Esophagus (tissue), 2 donors: Measurements from ENCODE around the gene LGALS9C. TPM values are rescaled to one million over a fixed set of nuclear protein-coding genes. Genes with fewer than 3 reads are reported as not detected.
"Not testable (repeated sequence)": the region's sequence is repeated elsewhere in the genome, so short reads cannot be mapped to it uniquely, and the experiment has no call there.

ENCODE experiments used
- H3K27ac ChIP-seq, 2 donors: one replicate each; pipeline ENCODE4 v1.5.1; 2013; ENCODE audit warnings: low read depth in 2 of 2, mild to moderate bottlenecking in 2 of 2, inconsistent platforms in 1 of 2, low read length in 1 of 2, moderate library complexity in 1 of 2
- H3K27me3 ChIP-seq, 2 donors: one replicate each; pipeline ENCODE4 v1.6.1; 2013; ENCODE audit warnings: low read length in 2 of 2, control low read depth in 1 of 2, mild to moderate bottlenecking in 1 of 2; ENCODE audit not compliant: insufficient read depth in 2 of 2, control insufficient read depth in 1 of 2
- H3K36me3 ChIP-seq, 2 donors: one replicate each; pipeline ENCODE4 v1.6.1; 2013; ENCODE audit warnings: low read length in 1 of 2; ENCODE audit not compliant: control insufficient read depth in 2 of 2, insufficient read depth in 2 of 2
- H3K4me1 ChIP-seq, 2 donors: one replicate each; pipeline ENCODE4 v1.6.1; 2013; ENCODE audit warnings: low read length in 1 of 2; ENCODE audit not compliant: control insufficient read depth in 2 of 2, insufficient read depth in 2 of 2
- H3K4me3 ChIP-seq, 2 donors: one replicate each; pipeline ENCODE4 v1.5.1; 2013; ENCODE audit warnings: low read length in 2 of 2, mild to moderate bottlenecking in 2 of 2, low read depth in 1 of 2, moderate library complexity in 1 of 2
- H3K9me3 ChIP-seq, 2 donors: one replicate each; pipeline ENCODE4 v1.6.1; 2013; ENCODE audit warnings: mild to moderate bottlenecking in 2 of 2, low read depth in 1 of 2, low read length in 1 of 2, moderate library complexity in 1 of 2; ENCODE audit not compliant: control insufficient read depth in 2 of 2, insufficient read depth in 1 of 2
- WGBS, 2 donors: extraction: QIAGEN DNeasy Blood & Tissue Kit; methylation state at CpG; one replicate each; pipeline ENCODE4 v1.1.7; 2013; 5-methylcytosine and 5-hydroxymethylcytosine counted together
- polyA plus RNA-seq, 2 donors: library from polyadenylated mRNA; stranded (reverse); fragments of 200-250 nt; gene quantifications; one replicate each; pipeline ENCODE4 v1.2.3, GENCODE V29; 2013
- donor health status: healthy with polysubstance abuse.
- donor health status: Bipolar disorder and iron deficiency.

LGALS9C gene
- polyA plus RNA-seq, 2 donors, result 13.4 to 28.2 TPM

GRCh38 chr17:18494250-18494768, 17.7 kb downstream of the LGALS9C start:
- H3K27me3 ChIP-seq, H3K4me1 ChIP-seq, H3K27ac ChIP-seq, H3K4me3 ChIP-seq, H3K9me3 ChIP-seq, H3K36me3 ChIP-seq: not testable (repeated sequence)
- 71% methylated on average over 7 to 10 of the region's 13 CpGs for WGBS, 2 donors

- H3K27me3 ChIP-seq, H3K9me3 ChIP-seq, H3K4me1 ChIP-seq, H3K4me3 ChIP-seq, H3K27ac ChIP-seq, H3K36me3 ChIP-seq: not testable (repeated sequence)
- WGBS, 2 donors, result 57 to 59% methylated on average over 4 to 6 of the region's 6 CpGs
These were observed 20.5 kb downstream of the LGALS9C start for GRCh38 chr17:18497044-18497443.

- not testable (repeated sequence) for H3K4me3 ChIP-seq, H3K27me3 ChIP-seq, H3K4me1 ChIP-seq, H3K9me3 ChIP-seq, H3K36me3 ChIP-seq, H3K27ac ChIP-seq
- 64 to 77% methylated on average over 2 of the region's 6 CpGs for WGBS, 2 donors
These were observed 22.5 kb downstream of the LGALS9C start for GRCh38 chr17:18499100-18499499.

- not testable (repeated sequence) for H3K27me3 ChIP-seq, H3K4me1 ChIP-seq, H3K4me3 ChIP-seq, H3K9me3 ChIP-seq, H3K36me3 ChIP-seq, H3K27ac ChIP-seq
- 90% methylated on average over 13 to 15 of the region's 15 CpGs for WGBS, 2 donors
These were observed 23.2 kb downstream of the LGALS9C start for GRCh38 chr17:18499756-18500155.

- not testable (repeated sequence) for H3K4me1 ChIP-seq, H3K36me3 ChIP-seq, H3K9me3 ChIP-seq, H3K27me3 ChIP-seq, H3K4me3 ChIP-seq, H3K27ac ChIP-seq
- 40 to 48% methylated on average over 1 to 2 of the region's 10 CpGs for WGBS, 2 donors
These were observed 23.7 kb downstream of the LGALS9C start for GRCh38 chr17:18500281-18500680.

DNA sequence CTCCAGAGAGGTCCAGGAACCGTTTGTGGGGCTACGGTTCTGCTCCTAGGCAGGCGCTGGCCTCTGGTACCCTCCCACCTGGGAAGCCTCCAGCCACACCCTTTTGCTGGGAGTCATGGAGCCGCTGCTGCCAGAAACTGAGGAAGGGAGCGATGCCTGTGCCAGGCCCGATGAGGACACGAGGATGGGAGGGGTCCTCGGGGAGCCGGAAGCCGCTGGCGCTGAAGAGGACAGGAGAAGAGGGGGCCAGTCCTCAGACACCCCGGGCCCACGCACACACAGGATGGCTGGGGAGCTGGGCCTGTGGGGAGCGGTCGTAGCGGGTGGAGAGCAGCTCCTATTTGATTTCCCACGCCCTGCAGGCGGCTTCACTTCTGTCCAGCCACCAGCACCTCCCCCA, 24.2 kb downstream of the LGALS9C start:
- H3K9me3 ChIP-seq, H3K4me1 ChIP-seq, H3K27me3 ChIP-seq, H3K27ac ChIP-seq, H3K4me3 ChIP-seq, H3K36me3 ChIP-seq: not testable (repeated sequence)
- WGBS, 2 donors, result 48 to 60% methylated on average over 8 to 13 of the region's 18 CpGs

- H3K9me3 ChIP-seq, H3K36me3 ChIP-seq, H3K27ac ChIP-seq, H3K4me1 ChIP-seq, H3K4me3 ChIP-seq, H3K27me3 ChIP-seq: not testable (repeated sequence)
- 20 to 40% methylated on average over 1 of the region's 5 CpGs for WGBS, 2 donors
These were observed 26.6 kb downstream of the LGALS9C start for GRCh38 chr17:18503221-18503620.

DNA sequence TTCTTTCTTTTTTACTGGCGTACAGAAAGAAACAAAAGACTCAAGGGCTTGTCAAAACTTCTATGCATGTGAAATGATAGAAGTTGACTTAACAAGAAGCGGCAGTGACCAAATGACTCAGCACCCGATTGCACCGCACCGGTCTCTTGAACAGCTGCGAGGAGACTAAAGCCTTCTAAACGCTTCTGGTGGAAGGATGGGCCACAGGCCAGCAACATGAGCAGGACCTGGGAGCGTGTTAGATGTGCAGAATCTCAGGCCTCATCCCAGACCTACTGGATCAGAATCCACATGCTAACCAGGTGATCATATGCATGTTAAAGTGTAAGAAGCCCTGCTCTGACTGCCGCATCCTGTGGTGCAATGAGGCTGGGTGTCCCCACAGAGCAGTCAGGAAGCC, 31.1 kb downstream of the LGALS9C start:
- H3K4me1 ChIP-seq, H3K27me3 ChIP-seq: not testable (repeated sequence)
- WGBS, 2 donors, result 60 to 68% methylated on average over 3 to 5 of the region's 9 CpGs

GRCh38 chr17:18508667-18509066, 32.1 kb downstream of the LGALS9C start:
- H3K9me3 ChIP-seq, H3K27ac ChIP-seq, H3K4me1 ChIP-seq, H3K36me3 ChIP-seq, H3K27me3 ChIP-seq, H3K4me3 ChIP-seq: not testable (repeated sequence)
- 64 to 98% methylated on average over 3 of the region's 3 CpGs for WGBS, 2 donors

More for the DNA sequence above, 31.1 kb downstream of the LGALS9C start:
- not testable (repeated sequence) for H3K9me3 ChIP-seq, H3K36me3 ChIP-seq, H3K4me3 ChIP-seq, H3K27ac ChIP-seq

- H3K4me3 ChIP-seq, H3K9me3 ChIP-seq, H3K36me3 ChIP-seq, H3K27me3 ChIP-seq, H3K4me1 ChIP-seq, H3K27ac ChIP-seq: not testable (repeated sequence)
- WGBS, 2 donors, result no CpG with 5 or more reads among the region's 8 CpGs
These were observed 44.5 kb downstream of the LGALS9C start for GRCh38 chr17:18521100-18521499.
